ENCODE data around the gene SLC35F4.
"Not testable (repeated sequence)": the region's sequence is repeated elsewhere in the genome, so short reads cannot be mapped to it uniquely, and the experiment has no call there.

The SLC35F4 gene

DNA sequence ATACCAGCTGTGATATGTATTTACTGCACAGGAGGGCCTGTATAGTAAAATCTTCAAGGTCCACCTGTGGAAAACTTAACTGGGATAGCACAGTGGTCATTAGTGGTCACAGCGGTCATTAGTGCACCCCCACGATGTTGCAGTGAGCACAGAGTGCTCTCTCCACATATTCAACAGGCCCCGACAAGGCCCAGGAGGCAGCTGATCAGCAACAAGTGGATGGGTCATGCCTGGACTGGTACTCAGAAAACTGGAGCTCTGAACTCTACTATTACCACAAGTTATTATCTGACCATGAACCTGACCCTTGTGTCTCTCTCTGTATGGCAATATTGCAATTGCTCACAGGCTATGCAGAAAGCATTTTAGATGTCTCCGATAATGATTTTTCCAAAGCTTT lies 129.5 kb downstream of the SLC35F4 start:
- DNase-seq: no peak
- Histone ChIP-seq H3K27me3 (no peaks in the 10 kb centered on the region), H3K4me1 (no peaks in the 10 kb centered on the region), H3K27ac (no peak overlapping the region), H3K9me3 (no peaks in the 10 kb centered on the region), H3K36me3 (no peaks in the 10 kb centered on the region), H3K4me3 (no peak overlapping the region)
- intact Hi-C loops (cut with DNase I; ENCODE audit: low total_unique reads): no loop called here
- TF ChIP-seq, protein P1, sequence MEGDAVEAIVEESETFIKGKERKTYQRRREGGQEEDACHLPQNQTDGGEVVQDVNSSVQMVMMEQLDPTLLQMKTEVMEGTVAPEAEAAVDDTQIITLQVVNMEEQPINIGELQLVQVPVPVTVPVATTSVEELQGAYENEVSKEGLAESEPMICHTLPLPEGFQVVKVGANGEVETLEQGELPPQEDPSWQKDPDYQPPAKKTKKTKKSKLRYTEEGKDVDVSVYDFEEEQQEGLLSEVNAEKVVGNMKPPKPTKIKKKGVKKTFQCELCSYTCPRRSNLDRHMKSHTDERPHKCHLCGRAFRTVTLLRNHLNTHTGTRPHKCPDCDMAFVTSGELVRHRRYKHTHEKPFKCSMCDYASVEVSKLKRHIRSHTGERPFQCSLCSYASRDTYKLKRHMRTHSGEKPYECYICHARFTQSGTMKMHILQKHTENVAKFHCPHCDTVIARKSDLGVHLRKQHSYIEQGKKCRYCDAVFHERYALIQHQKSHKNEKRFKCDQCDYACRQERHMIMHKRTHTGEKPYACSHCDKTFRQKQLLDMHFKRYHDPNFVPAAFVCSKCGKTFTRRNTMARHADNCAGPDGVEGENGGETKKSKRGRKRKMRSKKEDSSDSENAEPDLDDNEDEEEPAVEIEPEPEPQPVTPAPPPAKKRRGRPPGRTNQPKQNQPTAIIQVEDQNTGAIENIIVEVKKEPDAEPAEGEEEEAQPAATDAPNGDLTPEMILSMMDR (IDR thresholded peaks at IDR 0.05): no peak

DNA sequence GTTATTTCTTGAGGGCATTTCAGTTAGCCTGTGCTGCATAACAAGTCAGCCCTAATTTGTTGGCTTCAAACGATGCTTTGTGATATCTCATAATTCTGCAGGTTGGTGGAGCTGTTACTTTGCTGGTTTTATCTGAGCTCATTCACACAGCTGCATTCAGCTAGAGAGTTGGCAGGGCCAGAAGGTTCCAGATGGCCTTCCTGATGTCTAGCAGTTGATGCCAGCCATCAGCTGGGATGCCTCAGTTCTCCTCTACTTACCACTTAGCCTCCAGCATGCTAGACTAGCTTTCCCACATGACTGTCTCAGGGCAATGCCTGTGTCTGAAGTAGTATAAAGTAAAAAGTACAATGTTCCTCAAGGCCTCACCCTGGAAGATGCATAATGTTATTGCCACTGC lies 130.6 kb downstream of the SLC35F4 start:
- intact Hi-C loops (cut with DNase I; ENCODE audit: low total_unique reads): no loop called here
- H3K4me1 ChIP-seq: no peaks in the 10 kb centered on the region
- H3K4me3 ChIP-seq: no peak overlapping the region
- no peaks in the 10 kb centered on the region for H3K9me3 ChIP-seq
- TF ChIP-seq, protein P1 (IDR thresholded peaks at IDR 0.05): no peak
- H3K27me3 ChIP-seq: no peaks in the 10 kb centered on the region
- DNase-seq: no peak
- no peak overlapping the region for H3K27ac ChIP-seq
- H3K36me3 ChIP-seq: no peaks in the 10 kb centered on the region

DNA sequence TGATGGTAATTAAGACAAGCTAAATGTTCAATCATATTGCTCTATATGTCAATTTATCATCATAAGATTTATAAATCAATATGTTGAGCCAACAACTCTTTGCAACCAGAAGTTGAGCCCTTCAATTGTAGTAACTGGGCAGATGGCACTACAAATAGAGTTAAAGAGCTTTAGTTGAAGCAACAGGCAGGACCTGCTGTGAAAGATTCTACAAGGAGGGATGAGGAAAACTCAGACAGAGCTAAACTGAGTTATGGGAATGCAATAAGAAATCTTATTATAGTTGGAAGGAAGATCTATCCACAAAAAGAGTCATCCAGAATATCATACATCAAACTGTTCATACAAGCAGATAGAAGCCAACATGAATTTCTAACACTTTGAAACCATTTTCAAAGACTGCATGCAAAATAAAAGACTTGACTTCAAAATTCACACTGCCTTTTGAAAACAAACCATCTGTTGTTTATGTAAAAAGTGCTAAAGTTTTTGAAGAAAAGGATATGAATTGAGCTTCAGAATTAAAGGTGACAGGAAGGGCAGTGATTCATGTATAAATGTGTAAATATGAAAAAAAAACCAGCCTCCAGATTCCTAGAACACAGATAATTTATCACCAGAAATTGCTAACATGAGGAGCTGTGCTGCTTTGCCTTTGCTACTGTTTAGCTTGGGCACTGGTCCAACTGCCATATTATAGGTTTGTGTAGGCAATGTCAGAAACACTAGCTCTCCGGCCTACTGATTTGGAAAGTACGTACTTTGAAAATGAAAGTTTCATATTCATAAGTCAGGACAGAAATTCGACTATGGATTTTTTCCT lies 133.2 kb downstream of the SLC35F4 start:
- intact Hi-C loops (cut with DNase I; ENCODE audit: low total_unique reads): no loop called here
- no peaks in the 10 kb centered on the region for H3K9me3 ChIP-seq
- H3K27me3 ChIP-seq: no peaks in the 10 kb centered on the region
- no peak for DNase-seq
- H3K36me3 ChIP-seq: no peaks in the 10 kb centered on the region
- no peaks in the 10 kb centered on the region for H3K4me1 ChIP-seq
- TF ChIP-seq, protein P1 (IDR thresholded peaks at IDR 0.05): no peak
- H3K4me3 ChIP-seq: no peak overlapping the region
- no peak overlapping the region for H3K27ac ChIP-seq

DNA sequence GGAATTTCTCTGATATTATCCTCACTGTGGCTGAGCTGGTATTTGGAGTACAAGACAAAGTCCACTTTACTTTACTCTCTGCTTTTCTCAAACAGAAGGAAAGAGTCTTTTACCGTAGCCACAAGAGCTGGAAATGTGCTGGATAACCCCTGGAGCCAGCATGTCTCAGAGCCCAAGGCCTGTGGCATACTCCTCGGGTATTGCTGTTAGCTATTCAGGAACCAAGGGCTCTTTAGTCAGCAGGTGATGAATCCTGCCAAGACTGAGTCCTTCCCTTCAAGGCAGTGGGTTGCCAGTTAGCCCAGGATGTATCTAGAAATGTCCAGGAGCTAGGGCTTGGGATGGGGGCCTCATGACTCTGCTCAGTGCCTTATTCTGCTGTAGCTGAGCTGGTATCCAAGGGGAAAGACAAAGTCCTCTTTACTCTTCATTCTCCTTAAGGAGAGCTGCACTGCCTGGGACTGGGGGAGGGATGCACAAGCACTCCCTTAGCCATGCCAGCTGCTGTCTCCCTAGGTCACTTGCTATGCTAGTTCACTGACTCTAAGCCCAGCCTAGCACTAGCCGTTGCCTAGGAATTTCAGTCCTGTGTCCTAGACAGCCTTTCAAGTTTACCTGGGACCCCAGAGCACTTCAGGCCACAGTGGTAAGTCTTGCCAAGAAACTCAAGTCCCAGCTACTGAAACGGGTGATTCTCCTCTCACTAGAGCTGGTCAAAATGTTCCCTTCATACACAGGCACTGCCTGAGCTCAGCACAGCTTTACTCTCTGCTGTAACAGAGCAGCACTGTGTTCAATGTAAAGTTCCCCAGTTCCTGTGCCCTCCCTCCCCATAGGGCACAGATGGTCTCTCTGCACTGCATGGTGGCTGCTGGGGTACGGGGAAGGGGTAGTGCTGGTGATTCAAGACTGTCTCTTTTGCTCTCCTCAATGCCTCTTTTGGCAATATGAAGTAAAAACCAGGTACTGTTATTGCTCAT lies 136.4 kb downstream of the SLC35F4 start:
- TF ChIP-seq, protein P1 (IDR thresholded peaks at IDR 0.05): no peak
- Histone ChIP-seq H3K9me3 (no peaks in the 10 kb centered on the region), H3K4me1 (no peaks in the 10 kb centered on the region), H3K4me3 (no peak overlapping the region), H3K27me3 (no peaks in the 10 kb centered on the region), H3K27ac (no peak overlapping the region), H3K36me3 (no peaks in the 10 kb centered on the region)
- intact Hi-C loops (cut with DNase I; ENCODE audit: low total_unique reads): no loop called here
- DNase-seq: no peak

DNA sequence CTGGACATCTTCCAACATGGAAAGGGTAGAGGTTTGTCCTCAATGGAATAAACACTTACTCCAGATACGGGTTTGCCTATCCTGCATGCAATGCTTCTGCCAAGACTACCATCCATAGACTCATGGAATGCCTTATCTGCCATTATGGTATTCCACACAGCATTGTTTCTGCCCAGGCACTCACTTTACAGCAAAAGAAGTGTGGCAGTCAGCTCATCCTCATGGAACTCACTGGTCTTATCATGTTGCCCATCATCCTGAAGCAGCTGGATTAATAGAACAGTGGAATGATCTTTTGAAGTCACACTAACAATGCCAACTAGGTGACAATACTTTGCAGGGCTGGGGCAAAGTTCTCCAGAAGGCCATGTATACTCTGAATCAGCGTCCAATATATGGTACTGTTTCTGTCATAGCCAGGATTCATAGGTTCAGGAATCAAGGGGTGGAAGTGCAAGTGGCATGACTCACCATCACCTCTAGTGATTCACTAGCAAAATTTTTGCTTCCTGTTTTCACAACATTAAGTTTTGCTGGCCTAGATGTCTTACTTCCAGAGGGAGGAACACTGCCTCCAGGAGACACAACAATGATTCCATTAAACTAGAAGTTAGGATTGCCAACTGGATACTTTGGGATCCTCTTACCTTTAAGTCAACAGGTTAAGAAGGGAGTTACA lies 140.4 kb downstream of the SLC35F4 start:
- no peak for DNase-seq
- no peaks in the 10 kb centered on the region for H3K27me3 ChIP-seq
- intact Hi-C loops (cut with DNase I; ENCODE audit: low total_unique reads): no loop called here
- H3K9me3 ChIP-seq: no peaks in the 10 kb centered on the region
- H3K4me1 ChIP-seq: no peaks in the 10 kb centered on the region
- H3K27ac ChIP-seq: no peak overlapping the region
- no peak overlapping the region for H3K4me3 ChIP-seq
- H3K36me3 ChIP-seq: no peaks in the 10 kb centered on the region
- TF ChIP-seq, protein P1 (IDR thresholded peaks at IDR 0.05): no peak

DNA sequence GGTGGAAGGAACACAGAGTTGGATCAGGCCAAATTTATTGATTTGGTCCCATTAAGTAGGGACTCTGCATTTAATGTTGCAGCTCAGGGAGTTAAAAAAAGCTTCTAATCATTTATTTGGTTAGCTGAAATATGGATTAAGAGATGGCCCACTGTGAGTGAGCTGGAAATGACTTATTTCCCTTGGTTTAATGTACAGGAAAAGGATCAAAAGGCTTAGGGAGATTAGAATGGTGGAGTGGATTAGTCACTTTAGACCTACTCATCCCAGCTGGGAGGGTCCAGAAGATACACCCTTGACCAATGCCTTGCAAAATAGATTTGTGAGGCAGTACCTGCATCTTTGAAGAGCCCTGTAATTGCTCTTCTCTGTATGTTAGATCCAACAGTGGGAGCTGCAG lies 143.8 kb downstream of the SLC35F4 start:
- intact Hi-C loops (cut with DNase I; ENCODE audit: low total_unique reads); H3K9me3 ChIP-seq; H3K4me3 ChIP-seq; DNase-seq; H3K27ac ChIP-seq; H3K36me3 ChIP-seq; H3K4me1 ChIP-seq; H3K27me3 ChIP-seq: not testable (repeated sequence)
